Measurements from ENCODE around the gene FUT8.
A peak's percentile ranks its signal among the peaks of the same experiment; 100 is the strongest.

Gene FUT8

DNA sequence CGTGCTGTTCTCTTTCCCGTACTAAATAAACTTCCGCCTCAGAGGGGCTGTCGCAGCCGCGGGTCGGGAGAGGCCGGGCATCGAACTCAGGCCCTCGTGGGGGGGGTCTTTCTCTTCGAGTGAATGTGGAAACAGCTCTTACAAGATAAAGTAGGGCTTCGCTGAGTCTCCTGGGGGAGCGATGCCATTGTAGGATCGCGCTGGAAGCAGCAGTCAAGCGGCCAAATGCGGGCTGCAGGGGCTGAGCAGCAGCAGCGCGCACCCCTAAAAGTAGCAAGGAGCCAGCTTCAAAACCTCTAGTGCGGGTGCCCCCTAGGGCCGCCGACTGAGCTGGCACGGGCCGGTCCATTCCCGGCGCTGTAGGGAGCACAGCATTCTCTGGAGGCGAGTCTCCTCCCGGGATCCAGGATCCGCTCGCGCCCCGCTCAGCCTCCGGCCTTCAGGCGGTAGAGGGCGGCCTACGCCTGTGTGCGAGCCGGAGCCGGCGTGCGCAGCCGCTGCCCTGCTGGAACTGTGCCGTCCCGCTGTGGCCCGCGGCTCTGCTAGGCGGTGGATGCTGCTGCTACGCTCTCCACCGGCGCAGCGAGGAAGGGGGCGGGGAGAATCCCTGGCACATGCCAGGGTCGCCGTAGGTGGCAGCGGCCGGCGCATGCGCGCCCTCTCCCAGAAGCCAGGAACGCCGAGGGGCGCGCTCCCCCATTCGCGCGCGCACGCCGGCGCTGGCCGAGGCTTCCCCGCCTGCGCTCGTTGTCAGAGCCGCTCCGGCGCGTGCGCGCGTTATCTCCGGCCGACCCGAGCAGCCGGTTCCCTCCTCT, at the start of gene FUT8:
Gene FUT8 (plus strand): TSS at position 699 of the 815 bp plus-strand sequence. CDS start 148,834 bp downstream, outside the sequence.
- peak; percentile 96 to 99 for DNase-seq

DNA sequence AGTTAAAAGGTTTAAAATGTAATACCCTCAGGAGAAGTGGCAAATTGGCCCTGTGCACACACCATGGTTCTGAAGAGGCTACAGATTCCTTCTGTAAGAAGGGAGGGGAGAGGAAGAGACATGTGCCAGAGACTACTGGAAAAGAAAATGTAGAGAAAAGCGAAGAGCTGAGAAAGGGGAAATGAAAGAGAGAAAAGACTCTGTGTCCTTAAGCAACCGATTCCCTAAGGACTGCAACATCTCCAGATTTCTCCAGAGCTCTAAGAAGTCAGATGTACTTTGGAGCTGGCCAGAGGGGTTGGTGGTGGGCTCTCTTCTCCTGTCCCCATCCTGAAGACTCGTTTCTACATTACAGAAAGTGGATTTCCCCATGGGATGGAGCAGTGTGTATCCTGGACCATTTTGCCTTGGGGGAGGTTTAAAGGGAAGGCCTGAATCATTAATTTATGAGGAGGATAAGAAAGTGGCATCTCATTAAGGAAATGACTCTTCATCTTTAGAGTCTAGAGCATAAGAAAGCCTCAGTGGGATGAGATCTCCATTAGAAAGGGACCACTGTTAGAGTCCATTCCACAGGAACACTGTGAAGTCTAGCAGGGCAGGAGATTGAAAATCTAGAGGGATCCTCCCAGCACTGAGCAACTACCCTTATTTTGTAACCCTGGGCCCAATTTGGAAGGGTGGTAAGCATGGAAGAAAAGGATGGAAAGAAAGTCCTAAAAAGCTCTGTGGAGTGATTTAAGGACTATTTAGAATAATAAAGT, 45.5 kb upstream of the FUT8 start:
- no peak for DNase-seq

DNA sequence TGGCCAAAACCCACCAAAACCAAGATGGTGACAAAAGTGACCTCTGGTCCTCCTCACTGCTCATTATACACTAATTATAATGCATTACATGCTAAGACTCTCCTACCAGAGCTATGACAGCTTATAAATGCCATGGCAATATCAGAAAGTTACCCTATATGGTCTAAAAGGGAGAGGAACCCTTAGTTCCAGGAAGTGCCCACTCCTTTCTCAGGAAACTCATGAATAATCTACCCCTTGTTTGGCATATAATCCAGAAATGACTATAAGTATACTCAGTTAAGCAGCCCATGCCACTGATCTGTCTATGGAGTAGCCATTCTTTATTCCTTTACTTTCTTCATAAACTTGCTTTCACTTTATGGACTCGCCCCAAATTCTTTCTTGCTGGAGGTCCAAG, 43.0 kb upstream of the FUT8 start:
- no peak for DNase-seq

DNA sequence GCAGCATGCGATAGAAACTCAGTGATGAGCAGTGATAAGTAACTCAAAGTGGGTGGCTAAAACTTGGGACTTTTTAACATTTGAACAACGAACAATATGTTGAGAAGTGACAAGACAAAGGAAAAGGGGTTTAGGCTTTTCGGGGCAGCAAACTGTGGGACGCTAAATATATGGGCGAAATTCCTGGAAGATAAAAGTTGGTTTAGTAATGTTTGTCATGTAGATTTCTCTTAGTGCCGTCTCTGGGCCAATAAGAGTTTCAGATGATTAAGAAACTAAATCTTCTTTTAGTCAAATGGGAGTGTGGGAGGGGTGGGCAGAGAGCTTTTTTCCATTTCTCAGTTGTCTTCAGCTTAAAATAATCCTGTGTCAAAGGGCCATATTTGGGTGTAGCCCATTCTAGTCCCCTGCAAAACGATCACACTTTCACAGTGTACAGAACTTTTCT, 41.7 kb upstream of the FUT8 start:
- no peak for DNase-seq

DNA sequence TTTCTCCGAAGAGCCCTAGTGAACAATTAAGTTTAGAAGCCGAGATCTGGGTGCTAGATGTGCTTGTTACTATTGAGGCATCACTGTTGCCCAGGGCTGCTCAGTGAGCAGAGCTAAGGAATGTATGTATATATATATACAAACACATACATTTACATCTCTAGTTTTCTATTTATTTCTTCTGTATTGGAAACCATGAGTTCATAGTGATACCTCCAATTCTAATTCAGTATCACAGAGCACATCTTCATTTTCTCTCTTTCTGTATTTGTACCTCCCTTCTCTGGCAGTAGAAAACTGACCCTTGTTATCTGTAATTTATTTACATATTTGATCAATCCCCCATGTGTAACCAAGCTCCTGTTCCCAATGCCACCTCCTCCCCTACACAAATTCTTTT, 40.7 kb upstream of the FUT8 start:
- DNase-seq = no peak

DNA sequence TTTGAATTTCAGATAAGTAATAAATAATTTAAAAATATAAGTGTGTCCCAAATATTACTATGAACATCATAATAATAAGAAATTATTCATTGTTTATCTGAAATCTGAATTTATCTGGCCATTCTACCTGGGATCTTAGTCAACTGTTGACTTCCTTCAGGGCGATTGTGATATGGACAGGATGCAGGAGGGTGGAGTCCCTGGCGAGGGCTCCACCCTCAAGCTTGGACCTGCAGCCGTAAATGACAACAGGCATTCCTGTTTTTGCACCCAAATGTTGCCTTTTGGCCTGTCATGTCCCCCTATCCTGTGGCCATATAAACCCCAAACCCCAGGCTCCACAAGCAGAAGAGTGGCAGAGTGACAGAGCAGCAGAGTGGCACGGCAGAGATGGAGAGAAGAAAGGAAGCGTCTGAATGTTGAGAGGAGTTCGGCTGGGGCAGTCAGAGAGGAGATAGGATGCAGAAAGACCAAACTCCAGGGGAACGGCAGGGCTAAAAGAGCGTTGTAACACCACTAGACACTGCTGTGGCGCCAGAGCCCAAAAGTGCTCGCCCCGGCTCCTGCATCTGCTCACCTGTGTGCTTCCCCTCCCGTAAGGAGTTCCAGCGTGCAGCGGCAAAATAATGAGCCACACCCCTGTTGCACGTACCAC, 39.4 kb upstream of the FUT8 start:
- DNase-seq = no peak

DNA sequence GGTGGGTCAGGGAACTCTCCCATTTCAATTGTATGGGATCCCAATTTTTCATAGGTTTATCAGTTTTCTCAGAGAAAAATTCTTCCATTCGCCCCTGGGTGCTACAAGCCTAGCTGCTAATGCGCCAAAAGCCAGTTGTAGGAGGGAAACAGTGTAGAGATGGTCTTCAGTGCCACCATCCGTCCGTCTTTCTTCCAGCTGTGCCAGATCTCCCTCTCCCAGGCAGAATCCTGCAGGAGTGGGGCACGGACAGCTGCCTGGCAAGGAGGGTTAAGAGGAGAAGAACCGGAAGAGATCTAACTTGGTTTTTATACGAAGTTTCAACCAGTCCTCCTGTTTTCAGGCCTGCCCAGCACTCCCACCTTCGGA, 38.9 kb upstream of the FUT8 start:
- DNase-seq = no peak

DNA sequence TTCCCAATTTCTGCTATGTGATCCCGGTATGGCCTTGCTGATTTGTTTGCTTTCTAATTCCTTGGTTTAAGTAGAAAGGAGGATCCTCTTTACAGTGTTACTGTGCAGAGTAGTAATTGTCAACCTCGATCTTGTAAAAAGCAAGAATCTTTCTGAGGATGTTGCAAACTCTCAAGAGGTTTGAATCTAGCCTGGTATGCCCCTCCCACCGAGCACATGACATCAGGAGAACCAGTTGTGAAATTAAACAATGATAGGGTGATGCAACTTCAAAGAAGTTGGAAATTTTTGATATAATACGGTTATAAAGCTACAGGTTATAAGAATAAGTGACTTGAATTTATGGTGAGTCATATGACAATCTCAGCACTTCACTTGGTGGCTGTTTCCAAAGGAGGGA, 35.0 kb upstream of the FUT8 start:
- no peak for DNase-seq

DNA sequence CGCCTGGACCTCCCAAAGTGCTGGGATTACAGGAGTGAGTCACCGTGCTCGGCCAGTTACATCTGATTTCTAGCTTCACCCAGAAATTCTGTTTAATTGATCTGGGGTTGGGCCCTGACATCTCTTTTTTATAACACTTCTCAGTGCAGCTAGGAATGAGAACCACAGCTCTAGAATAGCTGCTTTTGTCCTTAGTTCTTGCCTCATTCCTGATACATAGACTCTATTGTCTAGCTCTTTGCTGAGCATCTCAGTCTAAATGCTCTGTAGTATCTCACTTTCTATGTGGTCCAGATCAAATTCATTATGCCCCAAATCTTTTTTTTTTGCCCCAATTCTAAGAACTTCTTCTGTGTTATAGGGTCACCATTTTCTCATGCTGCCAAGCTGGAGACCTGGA, 29.9 kb upstream of the FUT8 start:
- no peak for DNase-seq

DNA sequence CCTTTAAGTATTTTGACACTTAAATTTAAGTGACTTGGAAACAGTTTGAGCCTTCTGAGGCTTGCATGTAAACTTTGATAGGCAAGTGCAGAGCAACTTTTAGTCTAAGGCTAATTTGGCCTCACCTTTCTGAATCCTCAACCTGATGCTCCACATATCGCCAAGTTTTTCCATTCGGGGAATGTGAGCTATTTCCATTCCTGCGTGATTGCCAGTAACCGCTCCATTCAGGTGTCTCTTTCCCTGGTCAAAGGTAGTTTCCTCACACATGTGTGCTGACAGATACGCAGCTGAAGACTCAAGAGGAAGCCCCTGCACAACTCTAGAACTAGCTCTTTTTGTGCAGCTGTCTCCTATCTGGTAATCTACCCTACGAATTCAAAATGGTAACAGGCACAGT, 25.4 kb upstream of the FUT8 start:
- no peak for DNase-seq

DNA sequence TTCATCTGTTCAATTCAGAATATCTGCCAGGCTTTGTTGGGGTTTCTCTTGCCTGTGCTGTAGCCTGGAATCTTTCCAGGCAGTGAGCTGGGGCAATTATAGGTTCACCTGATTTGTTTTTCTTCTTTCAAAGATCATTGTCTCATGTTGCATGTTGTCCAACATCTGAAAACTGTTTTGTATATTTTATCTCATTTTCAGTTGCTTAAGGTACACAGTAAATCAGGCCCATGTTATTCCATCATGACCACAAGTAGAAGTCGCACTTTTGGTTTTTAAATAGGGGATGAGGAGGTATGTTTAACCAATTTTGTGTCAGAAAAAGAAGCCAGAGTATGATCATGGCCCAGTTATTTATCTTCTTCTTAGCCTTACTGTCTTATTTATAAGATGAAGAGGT, 24.9 kb upstream of the FUT8 start:
- DNase-seq = no peak

DNA sequence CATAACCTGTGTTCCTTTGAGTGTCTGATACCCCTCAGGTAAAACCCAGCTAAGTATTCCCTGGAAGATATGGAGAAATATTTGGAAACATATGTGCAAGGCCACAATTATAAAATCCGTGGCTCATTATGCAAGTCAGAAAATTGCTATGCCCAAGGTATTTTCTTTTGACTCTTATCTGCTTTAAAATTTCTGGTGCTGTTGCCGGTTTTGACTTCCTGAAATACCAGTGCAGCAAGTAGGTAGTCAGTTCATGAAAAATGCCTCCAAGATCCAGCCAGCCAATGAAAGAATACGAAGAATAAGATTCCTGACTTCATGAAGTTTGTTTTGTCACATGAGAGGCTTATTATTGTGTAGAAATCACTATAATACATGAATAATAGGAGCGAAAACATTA, 20.2 kb upstream of the FUT8 start:
- no peak for DNase-seq

DNA sequence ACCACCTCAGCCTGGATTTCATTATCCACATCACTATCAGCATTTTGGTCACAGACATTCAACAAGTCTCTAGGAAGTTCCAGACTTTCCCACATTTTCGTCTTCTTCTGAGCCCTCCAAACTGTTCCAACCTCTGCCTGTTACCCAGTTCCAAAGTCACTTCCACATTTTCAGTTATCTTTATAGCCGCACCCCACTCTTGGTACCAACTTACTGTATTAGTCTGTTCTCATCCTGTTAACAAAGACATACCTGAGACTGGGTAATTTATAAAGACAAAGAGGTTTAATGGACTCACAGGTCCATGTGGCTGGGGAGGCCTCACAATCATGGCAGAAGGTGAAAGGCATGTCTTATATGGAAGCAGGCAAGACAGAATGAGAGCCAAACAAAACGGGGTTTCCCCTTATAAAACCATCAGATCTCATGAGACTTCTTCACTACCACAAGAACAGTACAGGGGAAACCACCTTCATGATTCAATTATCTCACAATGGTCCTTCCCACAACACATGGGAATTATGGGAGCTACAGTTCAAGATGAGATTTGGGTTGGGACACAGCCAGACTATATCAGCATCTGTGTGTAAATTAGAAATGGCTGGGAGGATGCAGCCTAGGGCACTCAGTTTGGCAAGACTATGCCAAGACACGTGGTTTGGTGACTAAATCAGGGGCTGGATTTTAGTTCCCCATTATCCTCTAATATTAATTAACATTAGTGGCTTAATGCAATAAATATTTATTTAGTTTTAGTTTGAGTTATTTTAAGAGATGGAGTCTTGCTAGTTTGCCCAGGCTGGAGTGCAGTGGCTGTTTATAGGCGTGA, 16.2 kb upstream of the FUT8 start:
- DNase-seq = no peak

DNA sequence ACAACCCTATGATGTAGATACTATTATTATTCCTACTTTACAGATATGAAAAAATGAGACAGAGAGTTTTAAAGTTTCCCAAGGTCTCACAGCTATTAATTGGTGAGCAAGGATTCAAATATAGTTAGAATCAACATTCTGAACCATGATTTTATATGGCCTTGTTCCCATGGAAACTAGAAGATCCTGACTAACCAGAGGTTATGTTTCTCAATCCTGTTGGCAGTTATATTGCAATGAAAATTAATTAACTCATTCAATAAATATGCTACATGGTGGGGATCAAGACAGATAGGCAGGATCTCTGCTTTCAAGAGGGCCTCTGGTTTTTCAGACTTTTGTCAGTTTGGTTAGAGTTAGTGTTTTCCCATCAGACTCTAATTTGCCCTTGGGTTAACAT, 9.3 kb upstream of the FUT8 start:
- DNase-seq = no peak

DNA sequence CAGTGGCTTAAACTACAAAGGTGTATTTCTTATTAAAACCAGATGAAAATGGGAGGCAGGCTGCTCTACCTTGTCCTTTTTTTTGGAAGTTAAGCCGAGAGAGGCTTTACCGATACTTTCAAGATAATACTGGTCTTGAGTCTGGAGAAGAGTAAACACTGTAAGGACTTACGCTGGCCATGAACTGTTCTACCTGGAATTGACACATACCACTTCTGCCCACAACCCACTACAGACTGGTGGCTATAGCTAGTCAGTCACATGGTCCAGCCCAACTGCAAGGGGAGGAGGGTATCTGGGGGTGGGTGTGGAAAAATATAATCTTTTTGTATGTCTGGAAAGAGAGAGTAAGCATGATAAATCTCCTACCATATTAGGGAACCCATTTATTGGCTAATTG, 4.4 kb upstream of the FUT8 start:
- DNase-seq = no peak

DNA sequence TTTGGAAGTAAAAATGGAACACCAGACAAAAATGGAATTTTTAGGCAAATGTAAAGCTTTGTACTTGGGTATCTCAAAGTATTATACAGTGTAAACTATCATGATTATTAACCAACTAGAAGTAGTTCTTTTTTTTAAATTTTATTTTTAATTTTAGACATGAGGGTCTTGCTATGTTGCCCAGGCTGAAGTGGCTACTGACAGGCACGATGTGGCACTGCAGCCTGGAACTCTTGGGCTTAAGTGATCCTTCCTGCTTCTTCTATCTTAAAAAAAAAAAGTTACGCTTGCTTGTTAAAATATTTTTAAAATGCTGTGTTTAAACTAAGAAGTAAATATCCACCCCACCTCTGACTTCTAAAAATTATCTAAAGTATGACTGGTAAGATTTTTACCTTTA, 1.9 kb upstream of the FUT8 start:
- DNase-seq = no peak

DNA sequence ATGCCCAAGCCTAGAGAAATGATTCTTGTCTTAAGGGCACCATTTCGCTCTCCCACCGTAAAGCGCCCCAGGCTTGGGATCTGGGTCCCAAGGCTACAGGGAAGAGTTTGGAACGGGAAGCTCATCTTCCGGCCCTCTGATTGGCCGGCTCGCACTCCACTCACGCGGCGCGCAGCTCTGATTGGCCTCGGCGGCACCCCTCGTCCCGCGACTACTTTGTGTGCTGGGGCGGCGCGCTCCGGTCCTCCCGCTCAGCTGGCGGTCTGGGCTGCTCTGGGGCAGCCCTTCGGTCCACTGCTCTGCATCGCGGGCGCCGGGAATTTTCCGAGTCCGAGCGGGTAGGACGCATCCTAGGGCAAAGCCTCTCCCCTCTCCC, 886 bp upstream of the FUT8 start:
- peak; percentile 76 to 86 for DNase-seq

DNA sequence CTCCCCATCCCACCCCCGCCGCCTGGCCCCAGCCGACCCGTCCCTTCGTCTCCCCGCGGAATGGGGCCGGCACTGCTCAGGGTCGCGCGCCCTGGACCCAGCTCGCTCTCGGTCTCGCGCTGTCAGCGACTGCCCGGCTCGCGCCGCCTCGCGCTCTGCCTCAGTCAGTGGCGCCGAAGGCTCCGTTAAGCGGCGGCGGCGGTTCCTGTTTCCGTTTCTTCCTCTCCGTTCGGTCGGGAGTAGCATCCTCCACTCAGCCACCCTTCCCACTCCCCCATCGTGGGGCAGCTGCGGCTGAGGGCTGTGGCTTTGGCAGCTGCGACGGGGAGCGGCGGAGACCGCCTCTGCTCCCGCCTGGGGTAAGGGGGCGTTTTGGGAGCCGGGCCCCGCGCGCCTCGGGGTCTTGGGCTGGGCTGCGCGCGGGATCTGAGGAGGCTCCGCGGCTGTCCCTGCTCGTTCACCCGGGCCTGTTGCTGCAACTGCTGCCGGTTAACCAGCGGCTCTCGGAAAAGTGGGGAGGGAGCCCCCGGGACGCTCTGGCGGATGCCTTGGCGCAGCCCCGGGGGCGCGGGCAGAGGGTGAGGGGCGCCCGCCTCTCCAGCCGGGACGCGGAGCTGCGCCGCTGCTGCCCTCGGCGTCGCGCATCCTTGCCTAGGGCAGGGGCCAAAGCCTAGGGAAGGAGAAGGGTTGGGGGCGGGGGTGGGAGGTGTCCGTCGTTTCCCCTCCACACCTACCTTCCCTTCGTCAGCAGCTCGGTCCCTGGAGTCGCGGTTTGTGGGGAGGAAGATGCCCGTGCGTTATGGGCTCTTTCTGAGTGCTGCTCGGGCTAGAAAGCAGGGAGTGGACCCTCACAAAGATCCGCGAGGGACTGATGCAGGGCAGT, 567 bp downstream of the FUT8 start:
- DNase-seq = peak; percentile 83 to 86

DNA sequence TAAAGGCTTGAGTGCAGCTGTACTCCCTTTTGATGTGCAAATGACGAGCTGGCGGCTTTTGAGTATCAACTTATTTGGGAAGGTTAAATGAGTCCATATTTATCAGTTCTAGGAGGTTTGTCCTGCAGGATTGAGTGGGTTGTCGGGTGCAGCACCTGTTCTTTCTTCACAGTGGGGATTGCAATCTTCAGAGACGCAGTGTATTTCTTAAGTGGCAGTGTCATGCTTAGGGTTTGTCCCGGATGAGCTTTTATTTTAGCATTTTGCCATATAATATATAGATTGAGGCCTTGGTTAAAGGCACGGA, 1.2 kb downstream of the FUT8 start:
- peak in 1 of 2 experiments; percentile 66 for DNase-seq

DNA sequence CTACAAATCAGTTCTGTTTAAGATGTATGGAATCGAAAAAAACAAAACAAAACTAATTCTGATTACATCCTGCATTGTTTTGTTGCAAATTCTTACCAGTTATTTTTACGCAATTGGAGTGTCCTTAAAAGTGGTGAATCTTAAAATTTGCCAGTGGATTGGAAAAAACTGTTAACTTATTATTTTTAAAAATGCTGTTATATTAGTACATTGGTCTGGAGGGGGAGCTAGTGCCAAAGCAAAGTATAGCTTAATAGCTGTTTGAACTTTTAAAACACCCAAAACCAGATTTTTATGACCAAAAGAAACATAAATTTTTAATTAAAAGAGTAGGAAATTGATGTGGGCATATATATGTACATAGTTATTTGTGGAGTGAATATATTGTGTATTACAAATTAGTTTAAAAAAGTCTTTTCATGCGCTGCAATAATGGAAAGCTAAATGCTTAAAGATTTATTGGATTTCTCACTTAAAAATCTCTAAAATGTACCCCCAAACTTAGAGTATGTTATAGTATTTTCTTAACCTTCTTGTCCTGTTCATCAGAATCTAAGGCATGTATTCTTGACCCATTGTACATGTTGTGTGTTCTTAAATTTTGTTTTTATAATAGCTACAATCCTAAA, 2.5 kb downstream of the FUT8 start:
- peak in 1 of 2 experiments; percentile 27 for DNase-seq

DNA sequence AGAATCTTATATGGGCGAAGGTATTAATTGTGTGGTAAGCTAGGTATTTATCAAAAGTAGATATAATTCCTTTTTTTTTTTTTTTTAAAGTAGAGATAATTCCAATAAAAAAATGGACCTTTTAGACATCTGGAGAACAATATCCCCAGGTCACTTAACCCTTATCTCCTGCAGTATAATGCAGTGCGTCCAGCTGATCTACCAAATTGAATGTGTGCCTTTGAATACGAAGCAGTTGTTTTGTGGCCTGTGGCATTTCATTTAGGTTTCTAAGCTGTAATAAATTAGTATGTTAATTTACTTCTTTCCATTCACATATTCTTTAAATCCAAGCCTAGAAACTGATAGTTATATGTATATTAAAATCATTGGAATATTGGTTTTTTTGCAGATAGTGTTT, 3.1 kb downstream of the FUT8 start:
- no peak for DNase-seq

All from NCI-H187 (cell line).